AG09309 (cell line): ENCODE measurements around the gene ARHGAP23.
"Not testable (repeated sequence)": the region's sequence is repeated elsewhere in the genome, so short reads cannot be mapped to it uniquely, and the experiment has no call there.

Experiments used
- DNase-seq: peaks from one replicate; pipeline ENCODE4 v3.0.0-alpha.2; 2010; ENCODE audit warnings: low read depth
- H3K4me3 ChIP-seq: 2 replicates; pipeline ENCODE4 v1.5.1; 2011; ENCODE audit warnings: mild to moderate bottlenecking, low read depth, low read length, moderate library complexity; ENCODE audit not compliant: control insufficient read depth
- CTCF ChIP-seq: IDR thresholded peaks from 2 replicates; pipeline ENCODE4 v1.5.1; 2011; ENCODE audit warnings: mild to moderate bottlenecking, low read depth, low read length, inconsistent platforms; ENCODE audit not compliant: insufficient read depth, control insufficient read depth; ENCODE audit errors: missing control alignments

The ARHGAP23 gene

GRCh38 chr17:38435795-38436194 is 7.5 kb downstream of the ARHGAP23 start:
- TF ChIP-seq CTCF, result no peak
- H3K4me3 ChIP-seq, result no peak overlapping the region
- DNase-seq, result no peak

- no peak for TF ChIP-seq CTCF
- no peak for DNase-seq
- no peak overlapping the region for H3K4me3 ChIP-seq
These were observed 8.1 kb downstream of the ARHGAP23 start for GRCh38 chr17:38436386-38436785.

GRCh38 chr17:38437313-38437712 is 9.0 kb downstream of the ARHGAP23 start:
- not testable (repeated sequence) for DNase-seq, H3K4me3 ChIP-seq

- no peak for TF ChIP-seq CTCF
- no peak overlapping the region for H3K4me3 ChIP-seq
- no peak for DNase-seq
These were observed 11.2 kb downstream of the ARHGAP23 start for GRCh38 chr17:38439436-38439835.

GRCh38 chr17:38440614-38441397 is 12.5 kb downstream of the ARHGAP23 start:
- no peak overlapping the region for H3K4me3 ChIP-seq
- DNase-seq, result no peak
- TF ChIP-seq CTCF, result no peak

GRCh38 chr17:38441429-38442061 is 13.3 kb downstream of the ARHGAP23 start:
- H3K4me3 ChIP-seq, result no peak overlapping the region
- no peak for DNase-seq
- TF ChIP-seq CTCF, result no peak

GRCh38 chr17:38442548-38442947 is 14.3 kb downstream of the ARHGAP23 start:
- TF ChIP-seq CTCF, result no peak
- H3K4me3 ChIP-seq, result no peak overlapping the region
- DNase-seq, result no peak
